HG03066 (cell line): ENCODE measurements around the gene CREG2.

Source experiments
- ATAC-seq: cut with Tn5 transposase; IDR thresholded peaks from one replicate; pipeline ENCODE4 v1.9.1; 2021; ENCODE audit warnings: low read depth; ENCODE audit not compliant: unreplicated experiment

Gene CREG2

GRCh38 chr2:101387151-101387834 is at the start of gene CREG2:
TSS of gene CREG2 (minus strand) at chr2:101387503. CDS start at chr2:101387457, 46 bp downstream.
- ATAC-seq: no peak

DNA sequence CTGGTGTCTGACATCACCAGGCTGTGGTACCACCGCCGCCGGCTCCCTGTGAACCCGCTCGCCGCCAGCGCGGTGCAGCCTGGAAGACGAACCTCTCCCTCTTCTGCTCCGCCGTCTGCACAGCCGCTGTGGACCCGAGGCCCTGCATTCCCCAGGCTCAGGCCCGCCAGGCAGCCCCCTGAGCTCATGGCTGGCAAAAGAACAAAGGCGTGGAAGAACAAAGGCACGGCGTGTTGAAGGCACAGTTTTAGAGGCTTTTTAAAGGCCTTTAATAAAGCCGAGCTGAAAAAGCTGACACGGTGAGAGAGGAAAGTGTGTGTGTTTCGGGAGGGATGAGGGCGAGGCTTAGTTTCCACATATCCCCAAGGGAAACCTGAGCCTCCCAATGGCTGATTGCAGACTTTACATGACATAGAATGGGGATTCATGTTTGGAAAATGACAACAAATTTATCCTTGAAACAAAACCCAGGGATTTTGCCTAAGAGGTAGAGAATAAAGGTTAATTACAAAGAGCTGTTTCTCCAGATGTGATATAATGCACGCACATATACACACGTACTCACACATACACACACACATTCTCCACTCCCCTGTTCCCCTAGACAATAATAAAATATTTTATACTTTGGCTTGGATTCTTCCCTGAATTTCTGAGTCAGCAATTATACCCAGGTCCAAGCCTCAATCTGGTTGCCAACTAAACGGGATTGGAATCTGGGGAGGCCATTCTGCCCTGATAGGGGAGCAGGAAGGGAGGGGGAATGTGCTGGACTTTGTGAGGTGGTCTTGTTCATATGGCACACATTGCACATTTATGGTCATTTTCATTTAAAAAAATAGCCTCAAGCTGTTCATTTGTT is 47.9 kb upstream of the CREG2 start:
- no peak for ATAC-seq

- no peak for ATAC-seq
Observed at GRCh38 chr2:101433465-101433864, 46.2 kb upstream of the CREG2 start.

DNA sequence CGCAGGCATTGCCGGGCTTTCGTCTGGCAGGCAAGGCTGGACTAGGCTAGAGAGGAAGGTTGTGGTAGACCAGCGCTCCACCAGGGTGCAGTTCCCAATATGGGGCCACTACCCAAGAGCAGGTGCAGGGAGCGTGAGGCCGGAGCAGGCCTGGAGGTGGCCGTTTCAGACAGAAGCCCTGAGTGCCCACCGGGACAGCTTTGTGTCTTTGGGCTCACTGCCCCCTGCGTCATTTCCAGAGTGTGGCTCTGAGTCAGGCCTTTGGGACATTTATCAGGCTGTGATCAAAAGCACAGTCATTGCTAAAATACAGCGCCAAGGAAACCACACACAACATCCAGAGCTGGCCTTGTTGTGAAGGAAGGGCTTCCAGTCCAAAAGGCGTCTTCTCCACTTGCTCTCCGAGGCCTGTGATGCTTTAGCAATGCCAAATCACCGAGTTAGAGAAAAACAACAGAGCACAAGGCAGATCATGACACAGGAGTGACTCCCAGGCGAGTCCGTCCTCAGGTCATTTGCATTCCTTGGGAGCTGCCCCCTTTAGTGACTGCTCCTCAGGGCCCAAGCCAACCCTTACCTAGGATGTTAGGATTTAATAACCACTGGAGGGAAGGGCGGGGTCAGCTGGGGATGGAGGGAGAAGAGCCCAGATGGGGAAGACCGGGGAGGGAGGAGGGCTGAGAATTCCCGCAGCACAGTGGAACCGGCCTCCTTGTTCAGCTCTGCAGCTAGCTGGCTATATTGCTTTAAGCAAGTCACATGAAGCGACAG is 45.3 kb upstream of the CREG2 start:
- ATAC-seq: no peak

- no peak for ATAC-seq
Observed at GRCh38 chr2:101431486-101431885, 44.2 kb upstream of the CREG2 start.

- ATAC-seq: no peak
Observed at GRCh38 chr2:101430156-101430555, 42.9 kb upstream of the CREG2 start.

- no peak for ATAC-seq
Observed at GRCh38 chr2:101429453-101429852, 42.1 kb upstream of the CREG2 start.

- no peak for ATAC-seq
Observed at GRCh38 chr2:101428422-101429176, 41.3 kb upstream of the CREG2 start.

DNA sequence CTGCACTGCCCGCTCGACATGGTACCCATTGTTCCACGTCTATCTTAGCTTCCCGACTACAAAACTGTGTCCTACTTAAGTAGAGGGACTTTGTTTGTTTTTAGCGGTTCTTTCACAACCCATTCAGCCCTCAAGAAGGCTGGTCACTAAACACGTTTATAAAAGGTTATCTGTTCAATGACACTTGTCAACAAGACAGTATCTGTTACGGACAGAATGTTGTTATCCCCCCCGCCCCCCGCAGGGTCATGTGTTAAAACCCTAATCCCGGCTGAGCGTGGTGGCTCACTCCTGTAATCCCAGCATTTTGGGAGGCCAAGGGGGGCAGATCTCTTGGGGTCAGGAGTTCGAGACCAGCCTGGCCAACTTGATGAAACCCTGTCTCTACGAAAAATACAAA is 40.4 kb upstream of the CREG2 start:
- ATAC-seq: no peak

- ATAC-seq: no peak
Observed at GRCh38 chr2:101427240-101427639, 39.9 kb upstream of the CREG2 start.

- ATAC-seq: no peak
Observed at GRCh38 chr2:101426822-101427221, 39.5 kb upstream of the CREG2 start.

GRCh38 chr2:101420623-101421022 is 33.3 kb upstream of the CREG2 start:
- no peak for ATAC-seq

- ATAC-seq: no peak
Observed at GRCh38 chr2:101419096-101419663, 31.9 kb upstream of the CREG2 start.

- no peak for ATAC-seq
Observed at GRCh38 chr2:101418460-101419095, 31.3 kb upstream of the CREG2 start.

DNA sequence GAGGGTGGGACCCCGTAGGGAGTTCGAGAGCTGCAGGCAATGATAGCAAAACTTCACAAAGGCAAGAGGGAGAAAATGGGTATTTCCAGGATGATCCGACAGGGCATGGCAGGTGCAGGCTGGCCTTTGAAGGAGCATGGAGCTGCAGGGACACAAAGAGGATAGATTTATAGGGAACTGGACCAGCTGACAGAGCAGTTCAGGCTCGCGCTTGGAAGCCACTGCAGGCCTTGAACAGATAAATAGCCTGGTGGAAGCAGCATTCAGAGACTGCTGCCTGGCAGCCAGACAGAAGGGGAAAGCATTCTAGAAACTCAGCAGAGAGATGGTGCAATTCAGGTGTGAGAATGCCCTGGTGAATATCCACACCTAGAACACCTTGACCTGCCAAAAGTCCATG is 29.3 kb upstream of the CREG2 start:
- no peak for ATAC-seq

DNA sequence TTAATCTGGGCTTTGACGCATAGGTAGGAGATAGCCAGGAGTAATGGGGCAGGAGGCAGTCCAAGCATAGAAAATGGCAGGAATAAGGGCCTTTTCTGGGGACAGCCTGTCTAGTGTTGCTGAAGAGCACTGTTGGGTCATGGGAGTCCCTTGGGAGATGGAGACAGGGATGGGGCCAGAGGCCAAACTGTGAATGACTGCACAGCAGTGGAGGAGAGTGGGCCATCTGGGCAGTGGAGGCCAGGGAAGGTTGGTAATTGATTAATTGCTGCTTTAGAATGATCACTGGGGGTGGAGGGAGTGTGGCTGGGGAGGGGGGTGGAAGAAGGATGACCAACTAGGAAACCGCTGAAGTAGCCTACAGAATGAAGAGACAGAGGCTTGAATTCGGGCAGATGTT is 28.6 kb upstream of the CREG2 start:
- ATAC-seq: no peak

DNA sequence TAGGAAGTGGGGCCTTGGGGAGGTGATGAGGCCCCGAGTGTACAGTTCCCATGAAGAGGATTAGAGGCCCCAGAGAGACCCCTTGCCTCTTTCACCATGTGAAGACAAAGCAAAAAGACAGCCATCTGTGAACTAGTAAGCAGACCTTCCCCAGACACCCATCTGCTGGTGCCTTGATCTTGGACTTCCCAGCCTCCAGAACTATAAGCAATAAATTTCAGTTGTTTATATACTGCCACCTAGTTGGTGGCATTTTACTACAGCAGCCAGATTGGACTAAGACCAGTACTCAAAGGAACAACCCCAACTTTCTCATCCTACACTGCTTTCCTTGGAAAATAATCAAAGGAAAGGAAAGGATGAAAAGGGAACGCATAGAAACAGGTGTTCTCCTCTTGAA is 27.9 kb upstream of the CREG2 start:
- no peak for ATAC-seq

- ATAC-seq: no peak
Observed at GRCh38 chr2:101412092-101412694, 24.9 kb upstream of the CREG2 start.

DNA sequence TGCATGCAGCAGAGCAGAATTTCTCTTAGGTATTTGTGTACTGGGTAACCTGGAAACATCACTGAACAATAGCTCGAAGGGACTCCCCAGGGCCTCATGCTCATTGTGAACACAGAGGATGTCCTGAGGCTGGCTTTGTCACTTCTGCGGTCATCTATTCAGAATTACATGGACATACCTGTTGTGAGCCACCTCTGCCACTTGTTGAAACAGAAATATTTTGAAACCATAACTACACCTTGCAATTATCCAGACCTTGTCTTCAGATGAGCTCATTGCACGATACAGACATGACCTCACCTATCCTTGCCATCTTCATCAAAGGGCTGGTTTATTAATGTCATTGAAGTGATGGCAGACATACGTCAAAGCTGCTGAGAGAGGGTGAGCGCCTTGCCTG is 23.4 kb upstream of the CREG2 start:
- ATAC-seq: no peak
